H1 (cell line): ENCODE results near the gene TMEM138. TPM values are rescaled to one million over a fixed set of nuclear protein-coding genes. Genes with fewer than 3 reads are reported as not detected.

Experiments used
- CTCF ChIA-PET: fragments of 300-600 bp; sonication (Branson Sonifier 250); formaldehyde crosslinking; loops from one replicate; lab custom pipeline; 2021; ENCODE audit not compliant: partially characterized antibody; lab: Charles Lee
- POLR2A ChIA-PET: fragments of 300-600 bp; sonication (Branson Sonifier 250); formaldehyde crosslinking; loops from one replicate; lab custom pipeline; 2021; ENCODE audit warnings: inconsistent platforms; ENCODE audit not compliant: partially characterized antibody; lab: Charles Lee
- DNase-seq, 2 experiments: peaks; one replicate each; pipeline versions ENCODE4 v3.0.0 to v3.0.0-alpha.2; 2010 to 2022; ENCODE audit warnings: low spot score in 2 of 2, low read depth in 1 of 2, mixed read lengths in 1 of 2
- FAIRE-seq: peaks from 2 replicates; lab custom pipeline; 2011; peaks lifted over from hg19 to GRCh38; lab: Jason Lieb, UNC
- H2AFZ ChIP-seq: 2 replicates; pipeline ENCODE4 v1.8.1; 2012; ENCODE audit warnings: low read length, inconsistent platforms
- H2AK5ac ChIP-seq: 2 replicates; pipeline ENCODE4 v1.6.1; 2013; ENCODE audit warnings: low read depth, low read length
- H2BK120ac ChIP-seq: replicated peaks from 2 replicates; pipeline ENCODE3; 2013; ENCODE audit warnings: low read depth, low read length, inconsistent platforms
- H2BK12ac ChIP-seq: 2 replicates; pipeline ENCODE4 v1.6.1; 2013; ENCODE audit warnings: low read depth, low read length
- H2BK15ac ChIP-seq: 2 replicates; pipeline ENCODE4 v1.6.1; 2013; ENCODE audit warnings: low read length
- H2BK20ac ChIP-seq: 2 replicates; pipeline ENCODE4 v1.6.1; 2013; ENCODE audit warnings: low read length
- H2BK5ac ChIP-seq: 2 replicates; pipeline ENCODE4 v1.6.1; 2013; ENCODE audit warnings: low read depth, low read length
- H3K14ac ChIP-seq: 2 replicates; pipeline ENCODE4 v1.6.1; 2013; ENCODE audit warnings: inconsistent platforms; ENCODE audit not compliant: insufficient read length
- H3K18ac ChIP-seq: 2 replicates; pipeline ENCODE4 v1.6.1; 2013; ENCODE audit warnings: low read length; ENCODE audit errors: extremely low read depth
- H3K23ac ChIP-seq: 2 replicates; pipeline ENCODE4 v1.6.1; 2013; ENCODE audit warnings: inconsistent platforms; ENCODE audit not compliant: insufficient read length
- H3K23me2 ChIP-seq: 2 replicates; pipeline ENCODE4 v1.6.1; 2013; ENCODE audit warnings: low read depth, low read length
- H3K27ac ChIP-seq: 2 replicates; pipeline ENCODE4 v1.6.1; 2011; ENCODE audit warnings: low read depth, low read length, inconsistent platforms
- H3K27me3 ChIP-seq, 4 experiments: replicated peaks in 1 of 4; 1 replicate in 1 of 4; 2 replicates in 3 of 4; pipeline versions ENCODE4 v1.6.1 to v1.8.1; 2011 to 2013; ENCODE audit warnings: low read length in 3 of 4, mild to moderate bottlenecking in 3 of 4, inconsistent platforms in 2 of 4, mixed read lengths in 2 of 4, moderate library complexity in 1 of 4; ENCODE audit not compliant: control insufficient read depth in 3 of 4, insufficient read depth in 3 of 4; ENCODE audit errors: extremely low read depth in 1 of 4
- H3K36me3 ChIP-seq, 4 experiments: 2 replicates each; pipeline versions ENCODE4 v1.6.1 to v1.8.1; 2011 to 2013; ENCODE audit warnings: mild to moderate bottlenecking in 4 of 4, low read length in 3 of 4, moderate library complexity in 2 of 4, control low read depth in 1 of 4, inconsistent platforms in 1 of 4; ENCODE audit not compliant: insufficient read depth in 4 of 4, control insufficient read depth in 2 of 4
- H3K4ac ChIP-seq: replicated peaks from 2 replicates; pipeline ENCODE3; 2013; ENCODE audit warnings: low read length, low read depth, mixed read lengths, inconsistent platforms; ENCODE audit not compliant: insufficient read length
- H3K4me1 ChIP-seq, 4 experiments: replicated peaks in 1 of 4; 1 replicate in 1 of 4; 2 replicates in 3 of 4; pipeline versions ENCODE4 v1.6.1 to v1.8.1; 2011 to 2013; ENCODE audit warnings: low read length in 3 of 4, inconsistent platforms in 2 of 4, mixed read lengths in 1 of 4; ENCODE audit not compliant: insufficient read depth in 4 of 4, control insufficient read depth in 3 of 4
- H3K4me2 ChIP-seq, 2 experiments: 2 replicates each; pipeline versions ENCODE4 v1.6.1 to v1.8.1; 2011 to 2013; ENCODE audit warnings: low read depth in 2 of 2, low read length in 2 of 2, control low read depth in 1 of 2, inconsistent platforms in 1 of 2, mild to moderate bottlenecking in 1 of 2; ENCODE audit not compliant: insufficient read depth in 1 of 2
- H3K4me3 ChIP-seq, 4 experiments: fragments of 200-600, 300-600 bp in 1 of 4; sonication (generic), shearing (Covaris generic), sonication (Bioruptor Twin) in 1 of 4; 2 replicates each; pipeline versions ENCODE4 v1.5.1 to v1.8.1; 2011 to 2016; ENCODE audit warnings: low read length in 4 of 4, low read depth in 3 of 4, control low read depth in 2 of 4, inconsistent platforms in 2 of 4, mild to moderate bottlenecking in 2 of 4, mixed read lengths in 1 of 4, moderate library complexity in 1 of 4; ENCODE audit not compliant: insufficient read depth in 2 of 4; ENCODE audit errors: extremely low read depth in 1 of 4
- H3K56ac ChIP-seq: replicated peaks from 2 replicates; pipeline ENCODE3; 2013; ENCODE audit warnings: low read depth, mild to moderate bottlenecking, mixed read lengths, low read length, inconsistent platforms; ENCODE audit not compliant: insufficient read length
- H3K79me1 ChIP-seq: 2 replicates; pipeline ENCODE4 v1.6.1; 2013; ENCODE audit warnings: low read depth, low read length, control low read depth
- H3K79me2 ChIP-seq, 2 experiments: 2 replicates each; pipeline versions ENCODE4 v1.6.1 to v1.8.1; 2012 to 2013; ENCODE audit warnings: low read length in 2 of 2, mild to moderate bottlenecking in 2 of 2, inconsistent platforms in 1 of 2; ENCODE audit not compliant: insufficient read depth in 2 of 2, control insufficient read depth in 1 of 2
- H3K9ac ChIP-seq, 4 experiments: replicated peaks in 1 of 4; 1 replicate in 1 of 4; 2 replicates in 3 of 4; pipeline versions ENCODE4 v1.6.1 to v1.8.1; 2011 to 2013; ENCODE audit warnings: low read depth in 3 of 4, low read length in 3 of 4, control low read depth in 2 of 4, mild to moderate bottlenecking in 2 of 4, moderate library complexity in 2 of 4, inconsistent platforms in 1 of 4; ENCODE audit errors: extremely low read depth in 1 of 4
- H3K9me3 ChIP-seq, 2 experiments: 2 replicates each; pipeline versions ENCODE4 v1.6.1 to v1.8.1; 2012 to 2013; ENCODE audit warnings: mild to moderate bottlenecking in 2 of 2, moderate library complexity in 2 of 2, control low read depth in 1 of 2, inconsistent platforms in 1 of 2, low read depth in 1 of 2, low read length in 1 of 2, mixed read lengths in 1 of 2; ENCODE audit not compliant: insufficient read depth in 2 of 2
- H4K20me1 ChIP-seq, 2 experiments: replicated peaks in 1 of 2; 2 replicates each; pipeline versions ENCODE3 to v1.8.1; 2011 to 2013; ENCODE audit warnings: inconsistent platforms in 2 of 2, low read length in 2 of 2, mild to moderate bottlenecking in 1 of 2; ENCODE audit not compliant: insufficient read depth in 2 of 2, control insufficient read depth in 1 of 2
- H4K5ac ChIP-seq: 2 replicates; pipeline ENCODE4 v1.6.1; 2013; ENCODE audit warnings: low read length, low read depth, mixed read lengths, inconsistent platforms; ENCODE audit not compliant: insufficient read length
- H4K8ac ChIP-seq: 2 replicates; pipeline ENCODE4 v1.8.0; 2013; ENCODE audit warnings: mild to moderate bottlenecking, moderate library complexity, low read length, inconsistent platforms; ENCODE audit not compliant: insufficient read depth; ENCODE audit errors: extremely low read depth
- H4K91ac ChIP-seq: replicated peaks from 2 replicates; pipeline ENCODE3; 2013; ENCODE audit warnings: low read length, mixed read lengths, inconsistent platforms; ENCODE audit not compliant: insufficient read length
- ASH2L ChIP-seq: fragments of 200-600, 300-600 bp; sonication (generic); IDR thresholded peaks from one replicate; pipeline ENCODE4 v1.7.1; 2017; ENCODE audit warnings: low read length
- BACH1 ChIP-seq: IDR thresholded peaks from 2 replicates; pipeline ENCODE4 v1.6.1; 2012; ENCODE audit warnings: low read length, improper control_type of control experiment
- CTBP2 ChIP-seq: IDR thresholded peaks from 2 replicates; pipeline ENCODE4 v1.7.0; 2011; ENCODE audit warnings: borderline replicate concordance, mild to moderate bottlenecking, moderate library complexity, mixed read lengths, low read length; ENCODE audit not compliant: insufficient read depth, insufficient read length
- EGR1 ChIP-seq: IDR thresholded peaks from 2 replicates; pipeline ENCODE4 v1.6.1; 2011; ENCODE audit warnings: low read depth, low read length, borderline replicate concordance
- EZH2 ChIP-seq: fragments of 200-600 bp; sonication (generic); IDR thresholded peaks from 2 replicates; pipeline ENCODE4 v1.7.1; 2012; ENCODE audit warnings: low read depth, mild to moderate bottlenecking, moderate library complexity, low read length, inconsistent platforms; ENCODE audit not compliant: severe bottlenecking
- GTF2F1 ChIP-seq: IDR thresholded peaks from 2 replicates; pipeline ENCODE4 v1.6.1; 2012; ENCODE audit warnings: low read depth, low read length, improper control_type of control experiment, borderline replicate concordance
- RAD21 ChIP-seq, 2 experiments: IDR thresholded peaks in 1 of 2; conservative IDR thresholded peaks in 1 of 2; 2 replicates each; pipeline ENCODE4 v1.6.1; 2011; ENCODE audit warnings: low read depth in 2 of 2, low read length in 2 of 2, improper control_type of control experiment in 1 of 2, inconsistent platforms in 1 of 2, mild to moderate bottlenecking in 1 of 2, moderate library complexity in 1 of 2
- RBBP5 ChIP-seq: IDR thresholded peaks from 2 replicates; pipeline ENCODE4 v1.7.1; 2012; ENCODE audit warnings: low read depth, mild to moderate bottlenecking, inconsistent platforms, low read length, moderate library complexity, borderline replicate concordance
- SRF ChIP-seq: IDR thresholded peaks from 2 replicates; pipeline ENCODE4 v1.6.1; 2011; ENCODE audit warnings: mild to moderate bottlenecking, low read depth, low read length, moderate library complexity
- TAF7 ChIP-seq: optimal IDR thresholded peaks from 2 replicates; pipeline ENCODE3; 2011; ENCODE audit warnings: low read depth, mild to moderate bottlenecking, inconsistent platforms, low read length, moderate library complexity, borderline replicate concordance
- polyA plus RNA-seq, 7 experiments: library from polyadenylated mRNA; depleted of rRNA in 3 of 7; stranded (reverse) in 5 of 7; unstranded in 2 of 7; fragments of >200 nt in 5 of 7; fragments of 200-250 nt in 2 of 7; gene quantifications; 1 replicate in 5 of 7; 2 replicates in 1 of 7; 4 replicates in 1 of 7; pipeline versions ENCODE4 v1.2.1 to v1.2.3, GENCODE V29; 2011 to 2013; ENCODE audit warnings: missing spikeins in 2 of 7, mixed read lengths in 2 of 7
- total RNA-seq: library from RNA; stranded (reverse); fragmentation: NEBNext Ultra II Directional; extraction: Animal tissue kit (Norgen Biotek cat#: 25700); gene quantifications from 2 replicates; pipeline ENCODE4 v1.2.1, GENCODE V29; 2021

The TMEM138 gene
- total and polyA plus RNA-seq, 2 of the 8 experiments (the other 6 are each of a cell fraction or from before 2014, with no cell fraction given): 32.9 to 59.0 TPM

- peaks cover 0 to 13% of the 10 kb centered on the region in 2 experiments for H4K20me1 ChIP-seq
- H3K23me2 ChIP-seq: peaks cover 5% of the 10 kb centered on the region; the same call in 1 of the 2 replicates
- H2AK5ac ChIP-seq: no peak overlapping the region
- no peak overlapping the region for H3K27ac ChIP-seq
- no peak overlapping the region for H2BK15ac ChIP-seq
- H2AFZ ChIP-seq: no peak overlapping the region
- H3K27me3 ChIP-seq: no peaks in the 10 kb centered on the region
- no peak overlapping the region for H2BK20ac ChIP-seq
- no peaks in the 10 kb centered on the region for H3K9me3 ChIP-seq
- H3K4me3 ChIP-seq: no peak overlapping the region
- no peak overlapping the region for H3K14ac ChIP-seq
- H3K36me3 ChIP-seq: peaks cover 24 to 66% (median 58%) of the 10 kb centered on the region in 4 experiments
- no peak overlapping the region for H3K4me2 ChIP-seq
- H3K56ac ChIP-seq: no peak overlapping the region
- no peak overlapping the region for H3K9ac ChIP-seq
- H4K5ac ChIP-seq: no peak overlapping the region
- H3K18ac ChIP-seq: no peak overlapping the region
- no peak overlapping the region for H2BK12ac ChIP-seq
- peaks cover 4% of the 10 kb centered on the region; the same call in 1 of the 2 replicates for H3K79me1 ChIP-seq
- POLR2A ChIA-PET: interaction anchor here (1.1 to 5.7 kb wide), 7 partner anchors 8 to 74 kb away, joined by 3 to 50 read pairs (median 4); partner anchors contain the start of genes CYB561A3 and TMEM138
- TF ChIP-seq BACH1 (no peak), RBBP5 (no peak), EGR1 (no peak), RAD21 (IDR thresholded peaks at IDR 0.05 in 1 of 2, conservative IDR thresholded peaks at IDR 0.05 in 1 of 2; ENCODE audit: low read depth in 2 of 2, low read length in 2 of 2) (no peak), CTBP2 (no peak), SRF (no peak), TAF7 (no peak), GTF2F1 (no peak), EZH2 (no peak), ASH2L (no peak)
- FAIRE-seq (no peak), DNase-seq (no peak)
- no peak overlapping the region for H2BK5ac ChIP-seq
- CTCF ChIA-PET: interaction anchor here (1.0 to 3.4 kb wide), 4 partner anchors 9 to 58 kb away, joined by 3 to 19 read pairs (median 9); no protein-coding TSS in a partner anchor
- H4K8ac ChIP-seq: no peak overlapping the region
- H3K79me2 ChIP-seq: peaks cover 23 to 61% of the 10 kb centered on the region in 2 experiments
- no peak overlapping the region for H2BK120ac ChIP-seq
- H3K23ac ChIP-seq: no peak overlapping the region
- H3K4ac ChIP-seq: no peak overlapping the region
- peaks cover 0 to 3% (median 1%) of the 10 kb centered on the region in 4 experiments; a peak in 6 of 7 replicates for H3K4me1 ChIP-seq
- no peak overlapping the region for H4K91ac ChIP-seq
Observed at GRCh38 chr11:61327669-61328071, 34.5 kb upstream of the TMEM138 start.
